HepG2 (cell line): ENCODE measurements around the gene IGFBP5. TPM values are rescaled to one million over a fixed set of nuclear protein-coding genes. Genes with fewer than 3 reads are reported as not detected.

Experiments used
- ATAC-seq: fragments of 200-7000 bp; cut with Tn5 transposase; 3 replicates; pipeline ENCODE4 v1.9.1; 2020; ENCODE audit warnings: mild to moderate bottlenecking, moderate library complexity
- BruUV-seq: library from RNA; stranded (reverse); fragments of 400-500 nt; replicated peaks from 2 replicates; lab custom pipeline; 2021; lab: Mats Ljungman, UMichigan
- CTCF ChIA-PET: fragments of 300-600 bp; formaldehyde crosslinking; extraction: SDS; loops from one replicate; lab custom pipeline; 2021; ENCODE audit warnings: low total read pairs, inconsistent platforms, low intra/inter-chr PET ratio; lab: Yijun Ruan, JAX
- POLR2A ChIA-PET: fragments of 350-600 bp; sonication (Branson Sonifier 250); formaldehyde crosslinking; loops from one replicate; lab custom pipeline; 2020; ENCODE audit warnings: antibody characterized with exemption, inconsistent platforms; lab: Yijun Ruan, JAX
- DNase-seq: peaks from one replicate; pipeline ENCODE4 v3.0.0-alpha.2; 2015; ENCODE audit warnings: low spot score
- FAIRE-seq: peaks from 3 replicates; lab custom pipeline; 2011; peaks lifted over from hg19 to GRCh38; lab: Jason Lieb, UNC
- H2AFZ ChIP-seq: one replicate; pipeline ENCODE4 v1.6.1; 2011; ENCODE audit warnings: low read length, inconsistent platforms
- H3K27ac ChIP-seq: fragments of 300-600 bp; 3 replicates; pipeline ENCODE4 v1.8.0; 2011; ENCODE audit warnings: mixed run types, mild to moderate bottlenecking, mixed read lengths, low read length, inconsistent platforms; ENCODE audit not compliant: insufficient read depth; ENCODE audit errors: extremely low read length
- H3K27me3 ChIP-seq, 2 experiments: fragments of 200-600 bp in 1 of 2; 2 replicates in 1 of 2; 3 replicates in 1 of 2; pipeline versions ENCODE4 v1.6.0 to v1.8.0; 2011; ENCODE audit warnings: low read length in 2 of 2, mild to moderate bottlenecking in 2 of 2, moderate library complexity in 2 of 2, inconsistent platforms in 1 of 2; ENCODE audit not compliant: insufficient read depth in 2 of 2, control insufficient read depth in 1 of 2
- H3K36me3 ChIP-seq, 2 experiments: fragments of 200-600 bp in 1 of 2; replicated peaks in 1 of 2; 2 replicates in 1 of 2; 3 replicates in 1 of 2; pipeline versions ENCODE4 v1.5.1 to v1.8.0; 2011; ENCODE audit warnings: low read length in 2 of 2, inconsistent platforms in 1 of 2; ENCODE audit not compliant: insufficient read depth in 2 of 2, control insufficient read depth in 1 of 2
- H3K4me1 ChIP-seq: 2 replicates; pipeline ENCODE4 v1.5.1; 2012; ENCODE audit warnings: low read length, inconsistent platforms; ENCODE audit not compliant: insufficient read depth
- H3K4me2 ChIP-seq: 2 replicates; pipeline ENCODE4 v1.6.0; 2011; ENCODE audit warnings: low read depth, low read length, inconsistent platforms
- H3K4me3 ChIP-seq, 3 experiments: fragments of 200-600 bp in 1 of 3; sonication (generic), shearing (Covaris generic) in 1 of 3; replicated peaks in 1 of 3; 2 replicates each; pipeline ENCODE4 v1.5.1; 2011 to 2016; ENCODE audit warnings: low read length in 3 of 3, inconsistent platforms in 2 of 3, low read depth in 2 of 3, mild to moderate bottlenecking in 2 of 3, control low read depth in 1 of 3, mixed read lengths in 1 of 3; ENCODE audit not compliant: insufficient read depth in 1 of 3
- H3K79me2 ChIP-seq: one replicate; pipeline ENCODE4 v1.6.1; 2011; ENCODE audit warnings: low read length, inconsistent platforms; ENCODE audit not compliant: insufficient read depth
- H3K9ac ChIP-seq: 2 replicates; pipeline ENCODE4 v1.6.0; 2011; ENCODE audit warnings: mild to moderate bottlenecking, low read depth, low read length, inconsistent platforms; ENCODE audit not compliant: insufficient read depth
- H3K9me3 ChIP-seq: 2 replicates; pipeline ENCODE4 v1.5.1; 2012; ENCODE audit warnings: mild to moderate bottlenecking, low read length
- H4K20me1 ChIP-seq: 2 replicates; pipeline ENCODE4 v1.6.0; 2011; ENCODE audit warnings: inconsistent platforms, mild to moderate bottlenecking, low read length, moderate library complexity; ENCODE audit not compliant: insufficient read depth
- ESRRA ChIP-seq: sonication (generic); formaldehyde crosslinking; IDR thresholded peaks from 2 replicates; pipeline ENCODE4 v1.5.1; 2020; ENCODE audit warnings: mild to moderate bottlenecking, low read depth, missing genetic modification reagents
- GLI4 ChIP-seq: sonication (generic); formaldehyde crosslinking; IDR thresholded peaks from 2 replicates; pipeline ENCODE4 v1.5.1; 2020; ENCODE audit warnings: missing genetic modification reagents, mild to moderate bottlenecking, moderate library complexity, borderline replicate concordance
- HCFC1 ChIP-seq: fragments of 150-350 bp; IDR thresholded peaks from 2 replicates; pipeline ENCODE4 v1.6.1; 2014; ENCODE audit warnings: low read depth, low read length
- HMG20B ChIP-seq: conservative IDR thresholded peaks from 2 replicates; pipeline ENCODE4 v1.6.1; 2016; ENCODE audit warnings: missing genetic modification reagents, missing compliant biosample characterization
- RARA ChIP-seq: IDR thresholded peaks from 2 replicates; pipeline ENCODE4 v1.6.1; 2016; ENCODE audit warnings: missing genetic modification reagents, missing compliant biosample characterization
- SMARCC2 ChIP-seq: fragments of 450-650 bp; IDR thresholded peaks from 2 replicates; pipeline ENCODE4 v1.6.1; 2017; ENCODE audit warnings: antibody characterized with exemption, mild to moderate bottlenecking
- ZNF337 ChIP-seq: sonication (generic); formaldehyde crosslinking; IDR thresholded peaks from 2 replicates; pipeline ENCODE4 v1.5.1; 2020; ENCODE audit warnings: missing genetic modification reagents, low read depth, mild to moderate bottlenecking, borderline replicate concordance
- ZNF547 ChIP-seq: sonication (generic); formaldehyde crosslinking; IDR thresholded peaks from 2 replicates; pipeline ENCODE4 v1.5.1; 2020; ENCODE audit warnings: mild to moderate bottlenecking, missing genetic modification reagents
- WGBS: methylation state at CpG from one replicate; pipeline ENCODE4 v1.1.6; 2017; ENCODE audit warnings: low lambda C conversion rate; 5-methylcytosine and 5-hydroxymethylcytosine counted together
- in situ Hi-C: cut with HindIII; loops from 2 replicates; pipeline ENCODE4 v1.10.0; 2017; ENCODE audit warnings: low pct_unique_long_range_greater_than_20kb; ENCODE audit not compliant: extremely low pct_ligation_motif_present
- intact Hi-C: fragments of 100-400 bp; cut with micrococcal nuclease; formaldehyde crosslinking; loops from one replicate; pipeline ENCODE4 v1.10.0; 2022; ENCODE audit not compliant: unreplicated experiment
- polyA plus RNA-seq, 8 experiments: library from polyadenylated mRNA; depleted of rRNA in 3 of 8; stranded (reverse) in 7 of 8; unstranded in 1 of 8; fragments of >200 nt; fragmentation: Illumina TruSeq in 4 of 8; extraction: Trizol in 4 of 8; gene quantifications; 2 replicates each; pipeline versions ENCODE4 v1.2.1 to v1.2.3, GENCODE V29; 2011 to 2016; ENCODE audit warnings: low read depth in 4 of 8, missing spikeins in 1 of 8, mixed read lengths in 1 of 8; ENCODE audit not compliant: insufficient read depth in 1 of 8
- total RNA-seq, 5 experiments: library from RNA; depleted of rRNA; stranded (reverse); fragments of >200 nt; fragmentation: Illumina TruSeq; extraction: Trizol; gene quantifications; 2 replicates each; pipeline ENCODE4 v1.2.3, GENCODE V29; 2016; ENCODE audit warnings: low read depth in 1 of 5
- TF ChIP-seq, protein P1 (sequence below): sonication (generic); formaldehyde crosslinking; IDR thresholded peaks from 2 replicates; pipeline ENCODE4 v1.4.0; 2020; ENCODE audit warnings: missing genetic modification reagents
- TF ChIP-seq, protein P2 (sequence below): sonication (generic); formaldehyde crosslinking; IDR thresholded peaks from 2 replicates; pipeline ENCODE4 v1.8.0; 2022; ENCODE audit warnings: mild to moderate bottlenecking, missing genetic modification reagents
- TF ChIP-seq, protein P3 (sequence below): sonication (generic); formaldehyde crosslinking; IDR thresholded peaks from 2 replicates; pipeline ENCODE4 v1.5.1; 2020; ENCODE audit warnings: missing genetic modification reagents, mild to moderate bottlenecking, borderline replicate concordance

IGFBP5 gene
- total and polyA plus RNA-seq, 2 of the 13 experiments (the other 11 are each of a cell fraction or from before 2014, with no cell fraction given): 0.15 TPM; not detected in 1

DNA sequence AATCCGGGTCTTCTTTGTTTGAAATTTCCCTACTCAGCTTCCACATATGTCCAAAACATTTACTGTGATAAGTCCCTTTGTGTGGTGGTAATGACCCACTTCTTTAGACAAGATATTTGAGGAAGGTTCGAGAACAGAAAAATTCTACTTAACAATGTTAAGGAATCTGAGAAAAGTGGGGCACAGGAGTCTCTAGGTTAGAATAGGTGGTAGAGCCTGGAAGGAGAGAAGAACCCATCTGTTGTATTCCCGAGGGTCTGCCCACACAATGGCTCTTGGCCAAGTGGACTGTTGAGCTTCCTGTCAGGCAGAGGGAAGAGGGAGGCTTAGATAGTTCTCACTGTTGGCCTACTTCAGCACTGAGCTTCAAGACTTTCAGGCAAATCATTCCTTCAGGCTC lies 57.9 kb downstream of the IGFBP5 start:
- POLR2A ChIA-PET: no interaction called here
- DNase-seq: no peak
- H3K4me2 ChIP-seq: peak overlapping the region; percentile 81
- peaks cover 45% of the 10 kb centered on the region for H3K4me1 ChIP-seq
- 0 out of 2 replicates have a peak, but pooled peaks have one; percentile 36 for TF ChIP-seq ZNF337 (CRISPR knock-in tag)
- no peak for TF ChIP-seq RARA (CRISPR knock-in tag)
- TF ChIP-seq, protein P1, sequence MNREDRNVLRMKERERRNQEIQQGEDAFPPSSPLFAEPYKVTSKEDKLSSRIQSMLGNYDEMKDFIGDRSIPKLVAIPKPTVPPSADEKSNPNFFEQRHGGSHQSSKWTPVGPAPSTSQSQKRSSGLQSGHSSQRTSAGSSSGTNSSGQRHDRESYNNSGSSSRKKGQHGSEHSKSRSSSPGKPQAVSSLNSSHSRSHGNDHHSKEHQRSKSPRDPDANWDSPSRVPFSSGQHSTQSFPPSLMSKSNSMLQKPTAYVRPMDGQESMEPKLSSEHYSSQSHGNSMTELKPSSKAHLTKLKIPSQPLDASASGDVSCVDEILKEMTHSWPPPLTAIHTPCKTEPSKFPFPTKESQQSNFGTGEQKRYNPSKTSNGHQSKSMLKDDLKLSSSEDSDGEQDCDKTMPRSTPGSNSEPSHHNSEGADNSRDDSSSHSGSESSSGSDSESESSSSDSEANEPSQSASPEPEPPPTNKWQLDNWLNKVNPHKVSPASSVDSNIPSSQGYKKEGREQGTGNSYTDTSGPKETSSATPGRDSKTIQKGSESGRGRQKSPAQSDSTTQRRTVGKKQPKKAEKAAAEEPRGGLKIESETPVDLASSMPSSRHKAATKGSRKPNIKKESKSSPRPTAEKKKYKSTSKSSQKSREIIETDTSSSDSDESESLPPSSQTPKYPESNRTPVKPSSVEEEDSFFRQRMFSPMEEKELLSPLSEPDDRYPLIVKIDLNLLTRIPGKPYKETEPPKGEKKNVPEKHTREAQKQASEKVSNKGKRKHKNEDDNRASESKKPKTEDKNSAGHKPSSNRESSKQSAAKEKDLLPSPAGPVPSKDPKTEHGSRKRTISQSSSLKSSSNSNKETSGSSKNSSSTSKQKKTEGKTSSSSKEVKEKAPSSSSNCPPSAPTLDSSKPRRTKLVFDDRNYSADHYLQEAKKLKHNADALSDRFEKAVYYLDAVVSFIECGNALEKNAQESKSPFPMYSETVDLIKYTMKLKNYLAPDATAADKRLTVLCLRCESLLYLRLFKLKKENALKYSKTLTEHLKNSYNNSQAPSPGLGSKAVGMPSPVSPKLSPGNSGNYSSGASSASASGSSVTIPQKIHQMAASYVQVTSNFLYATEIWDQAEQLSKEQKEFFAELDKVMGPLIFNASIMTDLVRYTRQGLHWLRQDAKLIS (CRISPR knock-in tag): 0 out of 2 replicates have a peak, but pooled peaks have one; percentile 1
- TF ChIP-seq ZNF547 (CRISPR knock-in tag): 0 out of 2 replicates have a peak, but pooled peaks have one; percentile 59
- 0 out of 2 replicates have a peak, but pooled peaks have one; percentile 11 for TF ChIP-seq ESRRA
- TF ChIP-seq, protein P2, sequence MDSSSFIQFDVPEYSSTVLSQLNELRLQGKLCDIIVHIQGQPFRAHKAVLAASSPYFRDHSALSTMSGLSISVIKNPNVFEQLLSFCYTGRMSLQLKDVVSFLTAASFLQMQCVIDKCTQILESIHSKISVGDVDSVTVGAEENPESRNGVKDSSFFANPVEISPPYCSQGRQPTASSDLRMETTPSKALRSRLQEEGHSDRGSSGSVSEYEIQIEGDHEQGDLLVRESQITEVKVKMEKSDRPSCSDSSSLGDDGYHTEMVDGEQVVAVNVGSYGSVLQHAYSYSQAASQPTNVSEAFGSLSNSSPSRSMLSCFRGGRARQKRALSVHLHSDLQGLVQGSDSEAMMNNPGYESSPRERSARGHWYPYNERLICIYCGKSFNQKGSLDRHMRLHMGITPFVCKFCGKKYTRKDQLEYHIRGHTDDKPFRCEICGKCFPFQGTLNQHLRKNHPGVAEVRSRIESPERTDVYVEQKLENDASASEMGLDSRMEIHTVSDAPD: 0 out of 2 replicates have a peak, but pooled peaks have one; percentile 23
- TF ChIP-seq, protein P3, sequence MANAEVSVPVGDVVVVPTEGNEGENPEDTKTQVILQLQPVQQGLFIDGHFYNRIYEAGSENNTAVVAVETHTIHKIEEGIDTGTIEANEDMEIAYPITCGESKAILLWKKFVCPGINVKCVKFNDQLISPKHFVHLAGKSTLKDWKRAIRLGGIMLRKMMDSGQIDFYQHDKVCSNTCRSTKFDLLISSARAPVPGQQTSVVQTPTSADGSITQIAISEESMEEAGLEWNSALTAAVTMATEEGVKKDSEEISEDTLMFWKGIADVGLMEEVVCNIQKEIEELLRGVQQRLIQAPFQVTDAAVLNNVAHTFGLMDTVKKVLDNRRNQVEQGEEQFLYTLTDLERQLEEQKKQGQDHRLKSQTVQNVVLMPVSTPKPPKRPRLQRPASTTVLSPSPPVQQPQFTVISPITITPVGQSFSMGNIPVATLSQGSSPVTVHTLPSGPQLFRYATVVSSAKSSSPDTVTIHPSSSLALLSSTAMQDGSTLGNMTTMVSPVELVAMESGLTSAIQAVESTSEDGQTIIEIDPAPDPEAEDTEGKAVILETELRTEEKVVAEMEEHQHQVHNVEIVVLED: 0 out of 2 replicates have a peak, but pooled peaks have one; percentile 27
- no peak for TF ChIP-seq SMARCC2
- TF ChIP-seq HCFC1: no peak
- peak; percentile 55; the same call in 1 of the 2 replicates for TF ChIP-seq GLI4
- TF ChIP-seq HMG20B (CRISPR knock-in tag): no peak
- TF ChIP-seq, all 625 proteins: peak for 7
- ATAC-seq (no peak), FAIRE-seq (no peak)
- Histone ChIP-seq H3K27ac (no peak overlapping the region), H3K36me3 (no peaks in the 10 kb centered on the region), H3K9ac (no peak overlapping the region), H3K9me3 (no peaks in the 10 kb centered on the region), H2AFZ (no peak overlapping the region), H4K20me1 (no peaks in the 10 kb centered on the region), H3K4me3 (peak overlapping the region in 1 of 3 experiments; percentile 57; a peak in 1 of 6 replicates), H3K79me2 (no peaks in the 10 kb centered on the region), H3K27me3 (peaks cover 8 to 44% of the 10 kb centered on the region in 2 experiments; a peak in 4 of 5 replicates)
- in situ Hi-C loops: no loop called here
- BruUV-seq: no TSS peak
- WGBS: 23% methylated on average over 3 of the region's 3 CpGs
- CTCF ChIA-PET: no interaction called here
- intact Hi-C loops: loop anchor here (2.0 kb wide), 1 partner anchor 15 kb away; no protein-coding TSS in a partner anchor
